A549 treated with Mapracorat at 1 μM for 4 hours (cell line): ENCODE data around the gene YTHDF2. TPM values are rescaled to one million over a fixed set of nuclear protein-coding genes. Genes with fewer than 3 reads are reported as not detected.

ENCODE experiments used
- total RNA-seq: library from RNA; stranded (reverse); fragments of 200-300 nt; extraction: Qiagen RNA extraction; gene quantifications from 5 replicates; pipeline ENCODE4 v1.2.3, GENCODE V29; 2022

YTHDF2 gene
- 51.6 to 57.5 TPM (median 53.3 TPM) in 5 replicates for total RNA-seq

GRCh38 chr1:28736450-28737306, at the start of gene YTHDF2:
Gene YTHDF2, plus strand, starts transcription at chr1:28736940. Its CDS starts 181 bp downstream, at chr1:28737121.

DNA sequence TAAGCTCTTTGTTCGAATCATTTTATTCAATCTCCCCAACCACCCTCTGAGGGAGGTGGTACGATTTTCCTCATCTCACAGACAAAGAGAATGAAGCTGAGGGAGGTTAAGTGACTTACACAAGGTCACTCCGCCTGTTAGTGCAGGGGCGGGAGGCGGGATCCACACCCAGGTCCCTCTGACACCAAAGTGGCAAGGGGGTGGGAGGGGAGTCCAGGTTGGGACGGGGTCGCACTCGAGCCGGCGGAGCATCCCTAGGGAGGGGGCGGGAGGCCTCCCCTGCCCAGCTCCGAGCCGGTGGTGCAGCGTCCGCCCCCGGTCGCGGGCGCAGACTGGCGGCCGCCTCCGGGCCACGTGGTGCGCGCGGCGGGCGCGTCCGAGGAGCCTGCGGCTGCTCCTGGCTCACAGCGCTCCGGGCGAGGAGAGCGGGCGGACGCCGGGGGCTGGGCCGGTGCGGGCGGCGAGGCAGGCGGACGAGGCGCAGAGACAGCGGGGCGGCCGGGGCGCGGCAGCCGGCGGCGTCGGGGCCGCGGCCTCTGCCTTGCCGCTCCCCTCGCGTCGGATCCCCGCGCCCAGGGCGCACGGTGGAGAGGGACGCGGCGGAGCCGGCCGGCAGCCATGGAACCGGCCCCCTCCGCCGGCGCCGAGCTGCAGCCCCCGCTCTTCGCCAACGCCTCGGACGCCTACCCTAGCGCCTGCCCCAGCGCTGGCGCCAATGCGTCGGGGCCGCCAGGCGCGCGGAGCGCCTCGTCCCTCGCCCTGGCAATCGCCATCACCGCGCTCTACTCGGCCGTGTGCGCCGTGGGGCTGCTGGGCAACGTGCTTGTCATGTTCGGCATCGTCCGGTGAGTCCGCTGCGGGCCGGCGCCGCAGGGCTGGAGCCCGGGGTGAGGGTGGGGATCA, 75.3 kb downstream of the YTHDF2 start, which contains the start of gene OPRD1:
Gene OPRD1, plus strand, starts transcription at position 405 of the 903 bp plus-strand sequence. Its CDS starts 214 bp downstream, at position 619.

Other genes with a start within 250 kb of the YTHDF2 start
- gene RCC1, start 230.9 kb upstream of the YTHDF2 start, total RNA-seq: 67.2 to 83.0 TPM (median 75.8 TPM) in 5 replicates
- 19.8 to 27.3 TPM (median 23.3 TPM) in 5 replicates for gene TRNAU1AP, start 183.9 kb upstream of the YTHDF2 start, total RNA-seq
- gene RAB42, start 144.7 kb upstream of the YTHDF2 start, total RNA-seq: 2.9 to 3.5 TPM (median 3.1 TPM) in 5 replicates
- 11.9 to 13.6 TPM (median 13.0 TPM) in 5 replicates for gene TAF12, start 93.9 kb upstream of the YTHDF2 start, total RNA-seq
- gene RNU11, start 88.3 kb upstream of the YTHDF2 start, total RNA-seq: not detected in 5 replicates
- gene GMEB1, start 68.2 kb upstream of the YTHDF2 start, total RNA-seq: 5.5 to 6.3 TPM (median 5.7 TPM) in 5 replicates
- gene OPRD1, start 75.2 kb downstream of the YTHDF2 start, total RNA-seq: 0.01 to 0.02 TPM (median 0.02 TPM) in 4 of 5 replicates, not detected in the other
- 3.7 to 5.4 TPM (median 3.9 TPM) in 5 replicates for gene EPB41, start 177.6 kb downstream of the YTHDF2 start, total RNA-seq